Stimulated activated CD8-positive, alpha-beta memory T cell treated with anti-CD3 and anti-CD28 coated beads, Interleukin-15, amount 100 ng/mL, for 1 hour (primary cell): ENCODE results near the gene PFKM.

Experiments used
- DNase-seq: peaks from one replicate; pipeline ENCODE4 v3.0.0-alpha.2; 2020; ENCODE audit warnings: low read depth

The PFKM gene

DNA sequence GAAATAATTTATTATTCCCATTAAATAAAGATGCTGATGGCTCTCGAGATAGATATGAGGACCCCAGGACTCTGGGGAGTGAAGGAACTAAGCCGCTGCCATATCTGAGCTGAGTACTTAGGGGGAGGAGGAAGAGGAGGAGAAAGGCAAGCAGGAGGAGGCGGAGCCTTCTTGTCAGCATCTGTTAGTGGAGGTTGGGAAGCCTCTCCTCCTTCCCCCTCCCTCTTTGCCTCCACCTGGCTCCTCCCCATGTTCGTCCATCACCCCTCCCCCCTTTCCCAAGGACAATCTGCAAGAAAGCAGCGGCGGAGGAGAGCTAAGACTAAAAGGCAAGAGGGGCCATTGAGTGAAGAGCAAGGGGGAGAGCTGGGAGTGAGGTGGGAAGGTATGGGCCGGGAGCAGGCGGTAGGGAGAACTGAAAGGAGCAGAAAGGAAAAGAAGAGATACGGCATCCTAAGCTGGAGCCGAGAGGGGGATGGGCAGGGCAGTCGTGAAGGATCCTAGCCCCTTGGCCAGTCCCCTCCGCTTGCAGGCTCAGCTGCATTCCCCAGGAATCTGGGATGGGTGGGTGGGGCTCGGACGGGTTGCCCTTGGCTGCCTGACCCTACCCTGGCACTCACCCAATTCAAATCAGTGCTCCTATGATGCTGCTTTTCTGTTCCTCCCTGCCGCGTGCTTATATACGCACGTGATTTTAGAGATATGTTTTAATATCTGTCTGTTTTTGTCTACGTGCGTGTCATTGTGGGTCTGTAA is at the start of gene PFKM:
Gene PFKM (plus strand): TSS at position 287 of the 756 bp plus-strand sequence. CDS start 3,411 bp downstream, outside the sequence.
- peak; percentile 11 for DNase-seq

DNA sequence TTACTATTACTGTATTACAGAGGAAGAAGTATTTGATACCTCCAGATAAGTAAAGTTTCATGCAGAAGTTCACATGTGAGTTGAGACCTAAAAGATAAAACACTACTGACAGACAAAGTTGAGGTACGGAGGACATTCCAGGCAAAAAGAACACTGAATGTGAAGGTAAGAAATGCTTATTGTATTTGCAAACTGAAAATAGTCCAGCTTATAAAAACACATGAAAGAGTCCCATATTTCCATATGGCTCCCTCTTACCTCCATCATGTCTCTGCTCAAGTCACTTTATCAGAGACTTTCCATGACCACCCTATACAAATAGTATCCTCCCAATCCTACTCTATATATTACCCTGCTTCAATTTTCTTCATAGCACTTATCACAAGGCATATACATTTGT is 49.1 kb upstream of the PFKM start:
- no peak for DNase-seq

DNA sequence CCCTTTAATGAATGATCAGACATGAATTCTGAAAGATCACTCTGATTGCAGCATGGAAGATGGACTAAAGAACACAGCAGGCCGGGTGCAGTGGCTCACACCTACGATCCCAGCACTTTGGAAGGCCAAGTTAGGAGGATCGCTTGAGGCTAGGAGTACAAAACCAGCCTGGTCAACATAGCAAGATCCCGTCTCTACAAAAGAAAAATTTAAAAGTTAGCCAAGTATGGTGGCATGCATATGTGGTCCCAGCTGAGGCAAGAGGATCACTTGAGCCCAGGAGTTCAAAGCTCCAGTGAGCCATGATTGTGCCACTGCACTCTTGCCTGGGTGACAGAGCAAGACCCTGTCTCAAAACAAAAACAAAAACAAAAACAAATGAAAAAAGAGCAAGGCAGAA is 48.4 kb upstream of the PFKM start:
- no peak for DNase-seq

DNA sequence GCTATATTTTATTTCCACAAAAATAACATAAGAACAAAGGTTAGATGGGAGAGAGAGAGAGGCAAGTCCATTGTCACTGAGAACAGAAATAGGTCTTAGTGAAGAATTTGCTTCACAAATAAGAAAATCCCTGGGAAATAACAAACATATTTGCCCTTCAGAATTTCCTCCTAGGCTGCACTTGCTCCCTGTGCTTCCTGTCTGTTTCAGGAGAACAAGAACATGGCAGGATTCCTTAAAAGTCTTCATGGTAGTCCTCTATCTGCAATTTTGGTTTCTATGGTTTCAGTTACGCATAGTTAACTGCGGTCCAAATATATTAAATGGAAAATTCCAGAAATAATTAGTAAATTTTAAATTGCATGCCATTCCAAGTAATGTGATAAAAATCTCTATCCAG is 47.4 kb upstream of the PFKM start:
- no peak for DNase-seq

DNA sequence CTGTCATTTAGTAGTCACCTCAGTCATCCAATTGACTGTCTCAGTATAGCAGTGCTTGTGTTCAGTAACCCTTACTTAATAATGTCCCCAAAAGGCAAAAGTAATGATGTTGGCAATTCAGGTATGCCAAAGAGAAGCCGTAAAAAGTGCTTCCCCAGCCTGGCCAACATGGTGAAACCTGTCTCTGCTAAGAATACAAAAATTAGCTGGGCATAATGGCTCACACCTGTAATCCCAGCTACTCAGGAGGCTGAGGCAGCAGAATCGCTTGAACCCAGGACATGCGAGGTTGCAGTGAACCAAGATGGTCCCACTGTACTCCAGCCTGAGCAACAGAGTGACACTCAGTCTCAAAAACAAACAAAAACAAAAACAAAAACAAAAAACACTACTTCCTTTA is 46.9 kb upstream of the PFKM start:
- DNase-seq, result no peak

DNA sequence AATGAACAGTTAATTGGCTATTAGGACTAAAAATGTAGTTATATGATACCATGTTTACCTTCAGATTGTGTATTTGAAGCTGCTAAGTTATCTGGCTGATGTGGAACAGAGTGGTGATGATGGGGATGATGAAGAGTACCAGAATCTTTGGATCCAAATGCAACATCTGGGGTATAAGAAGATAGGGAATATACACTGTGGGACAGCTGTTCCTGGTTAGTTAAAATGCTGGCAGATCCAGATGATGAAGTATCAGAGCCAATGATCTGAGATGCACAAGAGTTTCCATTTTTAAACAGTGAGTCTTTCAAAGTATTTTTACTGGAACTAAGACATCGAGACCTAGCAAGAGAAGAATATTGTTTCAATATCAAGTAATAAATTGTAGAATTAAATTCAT is 44.9 kb upstream of the PFKM start:
- no peak for DNase-seq

DNA sequence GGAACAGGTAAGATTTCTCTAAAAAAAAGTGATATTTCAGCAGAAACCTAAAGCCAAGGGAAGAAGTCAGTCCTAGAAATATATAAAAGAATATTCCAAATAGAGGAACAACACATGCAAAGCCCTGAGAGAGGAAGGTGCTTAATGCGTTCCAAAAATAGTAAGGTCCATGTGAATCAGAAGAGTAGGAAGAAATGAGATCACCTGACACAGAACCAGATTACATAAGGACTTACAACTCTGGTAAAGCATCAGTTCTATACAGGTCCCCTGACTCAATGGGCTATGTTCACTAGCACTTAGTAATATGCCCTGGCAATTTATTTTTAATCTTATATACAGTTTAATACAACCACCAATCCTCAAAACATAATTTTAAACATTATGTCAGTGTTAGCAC is 43.3 kb upstream of the PFKM start:
- DNase-seq, result no peak

DNA sequence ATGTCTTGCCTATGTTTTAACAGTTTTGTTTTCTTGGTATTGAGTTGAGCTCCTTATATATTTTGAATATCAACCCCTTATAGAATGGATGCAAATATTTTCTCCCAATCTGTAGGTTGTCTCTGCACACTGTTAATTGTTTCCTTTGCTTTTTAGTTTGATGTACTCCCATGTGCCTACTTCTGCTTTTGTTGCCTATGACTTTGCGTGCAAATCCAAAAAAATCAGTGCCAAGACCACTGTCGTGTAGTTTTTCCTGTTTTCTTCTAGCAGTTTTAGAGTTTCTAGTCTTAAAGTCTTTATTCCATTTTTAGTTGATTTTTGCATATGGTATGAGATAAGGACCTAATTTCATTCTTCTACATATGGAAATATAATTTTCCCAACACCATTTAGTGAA is 42.1 kb upstream of the PFKM start:
- no peak for DNase-seq

DNA sequence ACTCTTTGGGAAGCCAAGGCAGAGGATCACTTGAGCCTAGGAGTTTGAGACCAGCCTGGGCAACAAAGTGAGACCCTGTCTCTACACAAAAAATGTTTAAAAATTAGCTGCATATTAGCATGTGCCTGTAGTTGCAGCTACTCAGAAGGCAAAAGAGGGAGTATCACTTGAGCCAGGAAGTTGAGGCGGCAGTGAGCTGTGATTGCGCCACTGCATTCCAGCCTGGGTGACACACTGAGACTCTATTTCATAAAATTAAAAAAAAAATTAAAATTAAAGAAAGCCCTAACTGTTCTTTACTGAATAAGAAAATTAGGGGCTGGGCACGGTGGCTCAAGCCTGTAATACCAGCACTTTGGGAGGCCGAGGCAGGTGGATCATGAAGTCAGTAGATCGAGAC is 40.3 kb upstream of the PFKM start:
- no peak for DNase-seq

DNA sequence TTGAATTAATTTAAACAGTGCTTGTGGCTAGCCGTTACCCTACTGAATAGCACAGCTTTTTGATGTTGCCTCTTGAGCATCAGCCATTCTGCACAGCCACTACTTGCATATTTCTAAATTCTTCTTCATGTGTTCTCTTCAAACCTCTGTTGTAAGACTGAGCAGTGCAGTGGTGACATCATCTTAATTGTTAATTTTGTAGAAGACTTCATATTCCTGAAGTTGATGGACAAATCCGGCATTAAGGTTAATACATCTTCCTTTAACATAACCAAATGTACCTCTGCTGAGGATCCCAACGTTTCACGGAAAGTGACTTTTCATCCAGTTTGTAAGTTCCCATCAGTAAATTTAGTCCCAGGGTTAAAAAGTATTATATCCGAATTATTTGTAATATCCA is 38.9 kb upstream of the PFKM start:
- no peak for DNase-seq

DNA sequence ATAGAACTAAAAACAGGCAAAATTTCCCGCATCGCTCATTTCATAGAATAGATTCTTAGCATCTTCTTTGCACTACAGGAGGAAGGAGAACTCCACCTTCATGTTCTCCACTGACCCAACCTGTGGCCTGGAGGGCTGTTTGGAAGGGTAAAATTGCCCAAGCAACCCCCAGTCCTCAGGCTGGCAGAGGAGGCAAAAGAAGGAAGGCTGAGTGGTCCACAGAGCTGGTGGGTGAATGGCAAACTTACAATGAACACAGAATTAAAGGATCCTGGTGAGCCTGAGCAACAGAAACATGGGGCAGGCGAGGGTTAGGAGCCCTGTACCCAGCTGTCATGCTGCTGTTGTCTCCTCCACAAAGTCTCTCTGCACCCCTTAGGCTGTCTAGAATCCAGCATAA is 38.3 kb upstream of the PFKM start:
- DNase-seq, result no peak

DNA sequence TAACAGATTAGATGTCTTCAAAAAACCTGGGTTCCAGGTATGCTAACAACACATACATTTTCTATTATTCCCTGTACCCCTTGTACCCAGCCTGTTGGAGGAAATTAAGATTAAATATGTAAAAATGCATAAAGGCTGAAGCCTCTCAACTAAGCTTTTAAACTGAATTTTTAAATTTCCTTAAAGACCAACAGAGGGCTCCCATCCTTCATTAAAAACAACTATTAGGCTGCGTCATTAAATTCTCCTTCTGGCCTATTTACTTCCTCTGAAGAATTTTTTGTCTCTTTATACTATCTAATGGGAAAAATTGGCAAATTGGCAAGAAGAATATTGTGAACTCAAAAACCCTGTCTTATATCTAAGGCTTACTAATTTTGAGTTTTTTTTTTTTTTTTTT is 35.1 kb upstream of the PFKM start:
- DNase-seq, result no peak

DNA sequence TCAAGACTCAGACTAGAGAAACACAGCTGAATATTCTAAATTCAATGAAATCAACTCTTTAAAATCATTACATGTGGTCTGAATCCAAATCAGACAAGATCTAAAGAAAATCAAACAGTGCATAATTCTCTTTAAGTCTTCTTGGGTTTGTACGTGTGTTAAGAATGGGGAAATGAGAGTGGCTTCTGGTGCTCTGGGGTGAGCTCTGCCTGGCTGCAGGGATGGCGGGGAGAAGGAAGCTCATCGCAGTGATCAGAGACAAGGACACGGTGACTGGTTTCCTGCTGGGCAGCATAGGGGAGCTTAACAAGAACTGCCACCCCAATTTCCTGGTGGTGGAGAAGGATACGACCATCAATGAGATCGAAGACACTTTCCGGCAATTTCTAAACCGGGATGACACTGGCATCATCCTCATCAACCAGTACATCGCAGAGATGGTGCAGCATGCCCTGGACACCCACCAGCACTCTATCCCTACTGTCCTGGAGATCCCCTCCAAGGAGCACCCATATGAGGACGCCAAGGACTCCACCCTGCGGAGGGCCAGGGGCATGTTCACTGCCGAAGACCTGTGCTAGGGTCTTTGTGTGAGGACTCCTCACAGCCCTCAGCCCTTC is 34.2 kb upstream of the PFKM start:
- DNase-seq, result no peak

DNA sequence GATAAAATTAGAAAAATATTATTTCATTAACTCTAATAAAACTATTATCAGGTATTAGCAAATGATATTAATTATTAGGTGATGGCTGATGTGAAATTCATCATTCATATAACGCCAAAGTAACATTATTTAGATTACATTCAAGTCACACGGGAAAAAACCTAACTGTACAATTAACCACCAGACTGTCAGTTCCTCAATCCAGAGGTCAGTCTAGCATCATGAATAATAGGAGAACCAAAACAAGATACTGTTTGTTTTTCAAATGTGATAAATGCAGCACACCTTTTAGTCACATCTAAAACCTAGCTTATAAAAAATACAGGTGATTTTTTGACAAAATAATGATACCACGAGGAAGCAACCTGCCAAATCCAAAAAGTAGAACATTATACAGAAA is 32.8 kb upstream of the PFKM start:
- DNase-seq, result no peak

DNA sequence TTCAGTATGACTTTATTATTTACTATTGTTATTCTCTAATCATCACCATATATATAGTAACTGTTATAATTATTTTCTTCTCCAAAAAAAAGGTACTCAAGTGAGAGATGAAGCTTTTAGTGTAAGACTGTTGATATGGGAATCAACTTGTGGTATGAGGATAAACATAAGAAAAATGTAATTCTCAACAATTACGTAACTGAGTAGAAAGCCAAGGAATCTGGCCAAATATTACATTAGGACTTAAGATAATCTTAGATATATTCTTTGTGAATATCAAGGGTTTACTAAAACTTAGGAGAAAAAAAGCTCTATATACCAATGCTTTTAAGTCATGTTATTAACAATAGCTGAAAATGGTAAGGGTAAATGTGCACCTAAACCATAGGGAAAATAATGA is 26.6 kb upstream of the PFKM start:
- DNase-seq, result no peak

DNA sequence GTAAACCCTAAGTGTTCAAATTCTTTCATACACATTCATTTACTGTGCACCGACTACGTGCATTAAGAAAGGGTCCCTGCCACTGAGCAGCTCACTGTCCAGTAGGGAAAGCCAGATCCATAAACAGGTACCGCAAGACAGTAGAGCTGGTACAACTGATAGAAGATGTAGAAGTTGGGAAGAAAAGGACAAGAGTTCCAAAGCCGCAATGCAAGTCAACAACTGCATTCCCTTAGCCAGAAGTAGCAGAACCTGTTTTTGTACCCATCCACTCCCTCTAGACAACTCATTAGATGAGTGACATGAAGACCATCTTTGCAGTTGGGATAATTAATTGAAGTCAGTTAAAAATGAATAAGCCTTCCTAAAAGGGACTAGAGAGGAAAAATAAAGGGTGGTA is 14.6 kb upstream of the PFKM start:
- DNase-seq, result no peak

DNA sequence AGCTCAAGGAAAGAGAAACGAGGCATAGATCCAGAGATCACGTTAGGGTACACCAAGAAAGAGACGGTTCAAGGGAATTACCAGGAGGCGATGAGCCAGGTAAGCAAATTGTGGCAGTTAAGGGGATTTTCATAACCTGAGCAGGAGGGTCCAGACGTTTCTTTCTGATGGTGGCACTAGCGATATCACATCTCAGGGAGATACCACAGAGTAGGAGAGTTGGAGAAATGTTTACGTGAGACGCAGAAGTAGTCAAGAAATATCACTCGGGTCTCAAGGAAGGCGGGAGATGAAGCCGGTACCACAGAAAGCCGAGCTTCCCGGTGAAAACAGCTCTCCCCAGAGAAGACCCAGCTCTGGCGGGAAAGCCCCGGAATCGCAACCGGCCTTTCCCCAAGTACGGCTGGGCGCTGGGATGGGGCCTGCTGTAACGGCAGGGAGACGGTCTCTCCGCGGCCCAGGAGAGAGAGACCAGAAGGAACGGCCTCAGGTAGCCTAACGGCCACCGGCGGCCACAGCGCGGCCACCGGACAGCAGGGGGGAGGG is 13.8 kb upstream of the PFKM start:
- DNase-seq, result peak; percentile 20

DNA sequence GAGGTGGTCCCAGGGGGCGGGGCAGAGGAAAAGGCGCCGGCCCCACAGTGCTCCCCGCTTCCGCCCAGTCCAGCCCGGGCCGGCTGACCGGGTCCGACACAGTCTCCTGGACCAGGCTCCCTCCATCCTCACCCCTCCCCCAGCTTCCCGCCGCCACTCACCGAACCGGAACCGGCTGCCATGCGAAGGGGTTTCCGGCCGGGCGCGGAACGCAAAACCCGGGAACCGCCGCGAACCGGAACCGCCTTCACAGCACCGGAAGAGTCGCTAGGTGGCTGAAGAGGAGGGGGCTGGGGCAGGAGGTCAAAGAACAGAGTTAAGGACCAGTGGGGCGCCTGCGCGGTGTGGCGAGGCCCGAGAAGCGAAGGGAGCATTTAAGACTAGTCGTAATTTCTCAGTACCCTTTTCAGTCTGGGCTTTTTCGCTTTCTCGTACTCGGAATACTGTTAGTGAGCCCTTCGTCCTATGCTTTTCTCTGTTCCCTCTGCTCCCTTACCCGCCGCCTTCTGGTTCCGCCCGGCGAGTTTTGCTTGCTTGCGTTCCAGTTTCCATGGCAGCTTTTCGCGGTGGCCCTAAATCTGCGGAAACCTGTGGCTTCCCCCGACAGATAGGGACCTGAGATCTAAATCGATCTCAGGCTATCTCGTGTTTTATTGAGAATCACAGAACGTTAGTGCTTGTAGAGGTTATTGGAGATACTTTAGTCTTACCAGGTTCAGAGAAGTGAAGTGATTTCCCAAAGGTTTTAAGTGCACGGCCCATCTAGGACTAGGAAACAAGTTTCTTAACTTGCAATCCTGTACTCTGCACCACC is 13.1 kb upstream of the PFKM start, which contains the start of gene SENP1:
Gene SENP1 (minus strand): TSS at position 213 of the 814 bp plus-strand sequence. CDS start 4,607 bp downstream, outside the sequence.
- peak; percentile 78 for DNase-seq

DNA sequence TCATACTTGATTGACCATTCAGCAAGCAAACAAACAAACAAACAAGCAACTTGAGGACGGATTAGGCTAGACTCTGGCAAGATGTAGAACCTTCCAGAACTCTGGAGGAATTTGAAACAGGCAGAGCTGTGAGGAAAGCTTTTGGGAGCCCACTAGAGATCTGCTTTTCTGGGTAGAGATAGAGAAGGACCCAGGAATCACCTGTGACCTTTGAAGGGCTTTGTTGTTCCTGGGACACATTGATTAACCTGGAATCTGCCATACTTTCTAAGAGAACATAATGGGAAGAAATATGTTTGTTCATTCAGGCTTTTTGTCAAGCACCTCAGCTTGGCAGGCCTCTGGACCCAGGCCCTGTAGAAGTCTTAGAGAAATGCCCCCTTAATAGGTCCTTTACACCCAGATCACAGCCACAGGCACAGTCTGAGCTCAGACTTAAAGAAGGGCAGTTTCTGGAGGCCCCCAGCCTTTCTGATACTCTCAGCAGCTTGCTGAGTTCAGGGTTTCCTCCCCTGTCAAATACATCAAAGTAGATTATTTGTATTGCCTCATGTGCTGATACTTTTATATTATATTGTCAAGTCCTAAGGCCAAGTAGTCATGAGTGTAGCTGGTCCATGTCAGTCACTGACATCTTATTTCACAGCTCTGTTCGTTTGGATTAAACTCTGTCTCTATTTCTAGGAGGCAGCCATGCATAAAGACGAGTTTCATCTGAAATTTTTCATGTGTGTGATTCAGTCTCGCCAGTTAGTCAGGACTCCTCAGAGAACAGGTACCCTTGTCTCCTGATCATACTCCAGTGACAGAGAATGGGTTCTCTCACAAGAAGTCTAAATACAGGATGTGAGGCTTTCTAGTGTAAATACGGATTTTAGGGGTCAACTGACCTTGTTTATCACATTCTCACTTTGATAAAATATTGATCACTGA is 12.2 kb upstream of the PFKM start:
- DNase-seq, result no peak

DNA sequence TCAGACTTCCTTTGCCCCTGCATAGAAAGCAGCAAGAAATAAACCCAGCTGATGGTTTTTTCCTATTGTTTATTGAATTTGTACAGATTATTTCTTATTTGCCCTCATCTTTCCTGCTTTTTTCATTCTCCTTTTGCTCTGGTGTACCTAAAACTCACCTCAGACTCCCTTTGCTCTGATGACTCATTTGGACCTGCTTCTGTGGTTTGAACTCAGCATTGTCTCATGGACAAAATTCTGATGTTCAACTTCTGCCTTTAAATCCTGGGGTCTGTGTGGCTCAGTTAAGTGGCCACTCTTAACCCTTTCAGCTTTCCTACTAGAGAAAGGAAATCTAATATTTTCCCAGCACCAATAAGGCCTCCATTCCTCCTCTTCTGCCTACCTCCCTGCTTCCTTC is 9.7 kb upstream of the PFKM start:
- DNase-seq, result no peak

DNA sequence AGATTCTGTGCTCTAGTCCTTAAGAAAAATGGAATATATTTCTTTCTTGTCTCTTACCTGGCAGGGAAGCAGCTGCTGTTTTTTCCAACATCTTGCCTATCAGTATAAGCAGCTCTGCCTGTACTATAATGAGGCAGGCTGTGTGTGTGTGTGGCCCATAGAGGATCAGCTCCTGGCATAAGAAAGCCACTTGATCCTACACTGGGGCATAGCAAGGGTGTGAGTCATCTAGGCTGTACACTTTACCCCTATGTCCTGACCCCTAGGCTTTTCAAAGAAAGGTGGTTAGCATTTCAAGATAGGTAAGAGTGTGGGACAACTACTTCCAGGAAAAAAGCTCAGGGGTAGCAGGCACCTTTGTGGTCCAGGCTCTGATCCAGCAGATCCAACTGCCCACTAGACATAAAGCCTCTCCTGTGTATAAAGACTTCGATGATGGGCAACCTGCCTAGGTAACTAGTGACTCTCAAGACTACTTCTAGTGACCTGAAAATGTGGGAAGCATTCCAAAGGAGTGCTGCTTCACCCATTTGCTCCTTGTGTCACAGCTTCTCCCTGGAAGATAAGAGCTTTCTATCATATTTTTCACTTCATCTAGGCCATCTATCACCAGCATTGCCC is 8.4 kb upstream of the PFKM start:
- DNase-seq, result no peak
